K562 (cell line): ENCODE data around the gene UBASH3B. TPM values are rescaled to one million over a fixed set of nuclear protein-coding genes. Genes with fewer than 3 reads are reported as not detected.

Source experiments
- ATAC-seq: fragments of 200-7000 bp; cut with Tn5 transposase; 3 replicates; pipeline ENCODE4 v1.9.1; 2020; ENCODE audit warnings: moderate library complexity
- BruUV-seq: library from RNA; stranded (reverse); fragments of 400-500 nt; replicated peaks from 2 replicates; lab custom pipeline; 2021; lab: Mats Ljungman, UMichigan
- CTCF ChIA-PET: fragments of 300-600 bp; formaldehyde crosslinking; extraction: SDS; loops from one replicate; lab custom pipeline; 2021; ENCODE audit warnings: low intra/inter-chr PET ratio; lab: Yijun Ruan, JAX
- POLR2A ChIA-PET: fragments of 300-600, 350-650 bp; sonication (Branson Sonifier 250); formaldehyde crosslinking; extraction: SDS; loops from one replicate; lab custom pipeline; 2021; ENCODE audit warnings: antibody characterized with exemption, inconsistent platforms; lab: Yijun Ruan, JAX
- DNase-seq, 4 experiments: peaks; one replicate each; pipeline versions ENCODE4 v3.0.0 to v3.0.0-alpha.2; 2011 to 2018; ENCODE audit warnings: low spot score in 3 of 4, mixed read lengths in 3 of 4; ENCODE audit errors: extremely low read depth in 1 of 4
- FAIRE-seq: peaks from 2 replicates; lab custom pipeline; 2011; peaks lifted over from hg19 to GRCh38; lab: Jason Lieb, UNC
- H2AFZ ChIP-seq: 2 replicates; pipeline ENCODE4 v1.6.0; 2011; ENCODE audit warnings: low read depth, low read length, control low read depth, inconsistent platforms
- H3K27ac ChIP-seq: fragments of 200-600 bp; 3 replicates; pipeline ENCODE4 v1.8.0; 2011; ENCODE audit warnings: low read depth, mild to moderate bottlenecking, control low read depth, inconsistent platforms, low read length, moderate library complexity, mixed read lengths; ENCODE audit errors: extremely low read depth
- H3K27me3 ChIP-seq, 2 experiments: fragments of 300-600 bp in 1 of 2; 2 replicates in 1 of 2; 3 replicates in 1 of 2; pipeline versions ENCODE4 v1.6.0 to v1.8.0; 2011; ENCODE audit warnings: inconsistent platforms in 2 of 2, low read length in 2 of 2, mild to moderate bottlenecking in 1 of 2, mixed read lengths in 1 of 2, moderate library complexity in 1 of 2; ENCODE audit not compliant: control insufficient read depth in 2 of 2, insufficient read depth in 2 of 2
- H3K36me3 ChIP-seq: fragments of 300-600 bp; 3 replicates; pipeline ENCODE4 v1.8.0; 2011; ENCODE audit warnings: mild to moderate bottlenecking, low read length, inconsistent platforms; ENCODE audit not compliant: control insufficient read depth, insufficient read depth
- H3K4me1 ChIP-seq, 2 experiments: fragments of 200-600 bp in 1 of 2; replicated peaks in 1 of 2; 2 replicates in 1 of 2; 3 replicates in 1 of 2; pipeline versions ENCODE4 v1.5.1 to v1.8.0; 2011; ENCODE audit warnings: inconsistent platforms in 2 of 2, low read length in 2 of 2, mild to moderate bottlenecking in 1 of 2, mixed read lengths in 1 of 2, moderate library complexity in 1 of 2; ENCODE audit not compliant: control insufficient read depth in 2 of 2, insufficient read depth in 2 of 2
- H3K4me2 ChIP-seq: 2 replicates; pipeline ENCODE4 v1.6.1; 2011; ENCODE audit warnings: low read length, control low read depth, inconsistent platforms, mixed read lengths; ENCODE audit not compliant: insufficient read depth
- H3K4me3 ChIP-seq: fragments of 200-600 bp; sonication (generic), shearing (Covaris generic); 2 replicates; pipeline ENCODE4 v1.5.1; 2016; ENCODE audit warnings: control low read depth, inconsistent platforms
- H3K79me2 ChIP-seq: fragments of 200-600 bp; 3 replicates; pipeline ENCODE4 v1.8.0; 2011; ENCODE audit warnings: low read length, inconsistent platforms; ENCODE audit not compliant: control insufficient read depth, insufficient read depth
- H3K9ac ChIP-seq, 2 experiments: 2 replicates each; pipeline versions ENCODE4 v1.6.0 to v1.6.1; 2011; ENCODE audit warnings: low read depth in 2 of 2, low read length in 2 of 2, control low read depth in 1 of 2, inconsistent platforms in 1 of 2, mild to moderate bottlenecking in 1 of 2, mixed read lengths in 1 of 2; ENCODE audit not compliant: insufficient read depth in 1 of 2
- H3K9me1 ChIP-seq: one replicate; pipeline ENCODE4 v1.6.0; 2011; ENCODE audit warnings: inconsistent platforms, mild to moderate bottlenecking, low read length, moderate library complexity; ENCODE audit not compliant: control insufficient read depth, insufficient read depth
- H3K9me3 ChIP-seq: replicated peaks from 2 replicates; pipeline ENCODE4 v1.5.1; 2011; ENCODE audit warnings: low read depth, low read length, inconsistent platforms; ENCODE audit not compliant: control insufficient read depth, insufficient read depth
- H4K20me1 ChIP-seq: replicated peaks from 2 replicates; pipeline ENCODE4 v1.6.1; 2011; ENCODE audit warnings: low read length, inconsistent platforms, mixed read lengths; ENCODE audit not compliant: control insufficient read depth, insufficient read depth
- FOXJ2 ChIP-seq: fragments of 200-800 bp; sonication (Bioruptor generic); IDR thresholded peaks from 2 replicates; pipeline ENCODE4 v1.6.1; 2016; ENCODE audit warnings: missing genetic modification characterization, missing compliant biosample characterization
- HCFC1 ChIP-seq: IDR thresholded peaks from 2 replicates; pipeline ENCODE4 v1.6.1; 2012; ENCODE audit warnings: low read depth, low read length, improper control_type of control experiment
- MEIS2 ChIP-seq: fragments of 450-650 bp; IDR thresholded peaks from 2 replicates; pipeline ENCODE4 v1.6.1; 2014; ENCODE audit warnings: mild to moderate bottlenecking; ENCODE audit not compliant: partially characterized antibody
- RUNX1 ChIP-seq: sonication (generic); IDR thresholded peaks from 2 replicates; pipeline ENCODE4 v1.6.1; 2016; ENCODE audit warnings: antibody characterized with exemption, low read depth
- SRSF9 ChIP-seq: fragments of 200-400 bp; formaldehyde crosslinking; IDR thresholded peaks from 2 replicates; pipeline ENCODE4 v1.6.1; 2017; ENCODE audit warnings: low read depth, low read length, borderline replicate concordance
- STAT5A ChIP-seq: IDR thresholded peaks from 2 replicates; pipeline ENCODE4 v1.6.1; 2012; ENCODE audit warnings: low read length, inconsistent platforms, borderline replicate concordance
- TFE3 ChIP-seq: fragments of 450-650 bp; formaldehyde crosslinking; IDR thresholded peaks from 2 replicates; pipeline ENCODE4 v1.4.0; 2020; ENCODE audit warnings: mild to moderate bottlenecking, mixed read lengths
- ZBTB8A ChIP-seq: fragments of 450-650 bp; IDR thresholded peaks from 2 replicates; pipeline ENCODE4 v1.6.1; 2018; ENCODE audit warnings: mild to moderate bottlenecking, moderate library complexity; ENCODE audit not compliant: partially characterized antibody
- ZFPM2 ChIP-seq: fragments of 250-450 bp; sonication (Bioruptor Pico); IDR thresholded peaks from 2 replicates; pipeline ENCODE4 v1.5.1; 2022; ENCODE audit warnings: mild to moderate bottlenecking
- ZNF282 ChIP-seq: sonication (generic); formaldehyde crosslinking; IDR thresholded peaks from 2 replicates; pipeline ENCODE4 v1.8.1; 2023; ENCODE audit warnings: missing genetic modification reagents
- ZNF639 ChIP-seq, 2 experiments: fragments of 200-800 bp in 1 of 2; sonication (Bioruptor generic) in 1 of 2; sonication (generic) in 1 of 2; formaldehyde crosslinking in 1 of 2; IDR thresholded peaks in 1 of 2; conservative IDR thresholded peaks in 1 of 2; 2 replicates each; pipeline versions ENCODE4 v1.5.0 to v1.6.1; 2016 to 2020; ENCODE audit warnings: missing compliant biosample characterization in 1 of 2, missing genetic modification characterization in 1 of 2, missing genetic modification reagents in 1 of 2
- WGBS: fragments of 100-300 bp; shearing (Covaris generic); methylation state at CpG from one replicate; pipeline ENCODE4 v1.1.6; 2016; ENCODE audit warnings: low coverage, mixed read lengths; ENCODE audit not compliant: insufficient coverage; ENCODE audit errors: missing lambda C conversion rate; 5-methylcytosine and 5-hydroxymethylcytosine counted together
- in situ Hi-C: fragments of 300-500 bp; cut with MboI; formaldehyde crosslinking; loops from 4 replicates; pipeline ENCODE4 v1.15.0; 2018; ENCODE audit warnings: inconsistent platforms, mixed read lengths
- intact Hi-C: fragments of 100-400 bp; cut with micrococcal nuclease; formaldehyde crosslinking; loops from 2 replicates; pipeline ENCODE4 v1.14.2; 2022
- polyA plus RNA-seq, 8 experiments: library from polyadenylated mRNA; depleted of rRNA in 4 of 8; stranded (reverse) in 5 of 8; unstranded in 3 of 8; fragments of >200 nt; fragmentation: Nextera tagmentation in 2 of 8; fragmentation: Illumina TruSeq in 1 of 8; extraction: Ambion mirVana in 2 of 8; extraction: Trizol in 1 of 8; gene quantifications; 2 replicates each; pipeline versions ENCODE4 v1.2.1 to v1.2.3, GENCODE V29; 2011 to 2014; ENCODE audit warnings: inconsistent platforms in 1 of 8, missing spikeins in 1 of 8
- total RNA-seq, 7 experiments: library from RNA; depleted of rRNA in 6 of 7; stranded (reverse); fragments of >200 nt in 6 of 7; fragmentation: Illumina TruSeq in 2 of 7; extraction: Trizol in 2 of 7; gene quantifications; 2 replicates each; pipeline versions ENCODE4 v1.2.1 to v1.2.3, GENCODE V29; 2011 to 2021; ENCODE audit warnings: low replicate concordance in 1 of 7

The UBASH3B gene
- total and polyA plus RNA-seq, 9 of the 15 experiments (the other 6 are each of a cell fraction or from before 2014, with no cell fraction given), result 0.01 to 0.31 (median 0.08) TPM; not detected in 2

GRCh38 chr11:122793515-122793914, 138.0 kb downstream of the UBASH3B start:
- in situ Hi-C loops (no loop called here), intact Hi-C loops (no loop called here)
- H3K27ac ChIP-seq, result no peak overlapping the region
- no peaks in the 10 kb centered on the region for H3K4me1 ChIP-seq
- no peaks in the 10 kb centered on the region for H3K36me3 ChIP-seq
- H3K9me3 ChIP-seq, result no peaks in the 10 kb centered on the region
- CTCF ChIA-PET, result no interaction called here
- no peak for DNase-seq
- peaks cover 0 to 4% of the 10 kb centered on the region in 2 experiments; a peak in 1 of 5 replicates for H3K27me3 ChIP-seq
- no TSS peak for BruUV-seq
- no peak for ATAC-seq
- H3K9ac ChIP-seq, result no peak overlapping the region
- TF ChIP-seq ZFPM2 (no peak), ZNF639 (CRISPR knock-in tag; conservative IDR thresholded peaks at IDR 0.05 in 1 of 2, IDR thresholded peaks at IDR 0.05 in 1 of 2) (no peak), MEIS2 (no peak), ZNF282 (CRISPR knock-in tag) (no peak), RUNX1 (no peak), ZBTB8A (no peak), FOXJ2 (tag) (no peak), HCFC1 (no peak), TFE3 (CRISPR knock-in tag) (no peak), SRSF9 (no peak), STAT5A (no peak)
- TF ChIP-seq, all 486 proteins: peak for 0
- Histone ChIP-seq H3K9me1 (no peaks in the 10 kb centered on the region), H3K4me2 (no peak overlapping the region), H3K4me3 (no peak overlapping the region), H4K20me1 (no peaks in the 10 kb centered on the region), H3K79me2 (no peaks in the 10 kb centered on the region), H2AFZ (no peak overlapping the region)
- FAIRE-seq, result no peak
- POLR2A ChIA-PET, result no interaction called here
- WGBS, result 3% methylated on average over 3 of the region's 3 CpGs
